ENCODE results near the gene CNOT3.
"Not testable (repeated sequence)": the region's sequence is repeated elsewhere in the genome, so short reads cannot be mapped to it uniquely, and the experiment has no call there.

The CNOT3 gene

DNA sequence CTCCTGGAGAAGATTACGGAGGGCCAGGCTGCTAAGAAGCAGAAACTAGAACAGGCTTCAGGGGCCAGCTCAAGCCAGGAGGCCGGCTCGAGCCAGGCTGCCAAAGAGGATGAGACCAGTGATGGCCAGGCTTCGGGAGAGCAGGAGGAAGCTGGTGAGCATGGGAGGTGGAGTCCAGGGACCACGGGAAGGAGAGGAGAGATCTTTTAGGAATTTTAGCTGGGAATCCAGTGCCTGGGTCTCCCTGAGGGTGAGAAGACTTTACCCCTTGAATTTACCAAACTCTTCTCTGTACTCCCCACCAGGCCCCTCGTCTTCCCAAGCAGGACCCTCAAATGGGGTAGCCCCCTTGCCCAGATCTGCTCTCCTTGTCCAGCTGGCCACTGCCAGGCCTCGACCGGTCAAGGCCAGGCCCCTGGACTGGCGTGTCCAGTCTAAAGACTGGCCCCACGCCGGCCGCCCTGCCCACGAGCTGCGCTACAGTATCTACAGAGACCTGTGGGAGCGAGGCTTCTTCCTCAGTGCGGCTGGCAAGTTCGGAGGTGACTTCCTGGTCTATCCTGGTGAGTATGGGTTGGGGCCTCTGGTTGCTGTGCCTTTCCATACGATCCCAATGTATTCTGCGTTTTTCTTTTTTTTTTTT is 54.4 kb downstream of the CNOT3 start:
- WGBS (ENCODE audit: extremely low coverage, insufficient coverage, low lambda C conversion rate): no CpG with 5 or more reads among the region's 19 CpGs
- Histone ChIP-seq H3K27ac (ENCODE audit: low read depth, low read length) (peak overlapping the region; percentile 91), H2BK15ac (replicated peaks; ENCODE audit: low read depth) (no peak overlapping the region), H4K8ac (ENCODE audit: low read depth, low read length) (no peak overlapping the region), H3K4me3 (ENCODE audit: low read length) (peak overlapping the region; percentile 89), H2BK5ac (ENCODE audit: low read length) (no peak overlapping the region), H3K23ac (ENCODE audit: low read length) (no peak overlapping the region), H3K18ac (ENCODE audit: low read length) (peak overlapping the region; percentile 9), H3K4ac (ENCODE audit: low read depth, low read length) (no peak overlapping the region), H3K79me2 (ENCODE audit: control insufficient read depth, insufficient read depth, low read length) (peaks cover 25% of the 10 kb centered on the region), H3K27me3 (ENCODE audit: insufficient read depth, low read length, poor library complexity) (no peaks in the 10 kb centered on the region), H3K9ac (ENCODE audit: low read length) (peak overlapping the region; percentile 97), H3K4me2 (ENCODE audit: low read length) (peak overlapping the region; percentile 90), H3K79me1 (ENCODE audit: low read length) (peaks cover 24% of the 10 kb centered on the region), H2AK5ac (ENCODE audit: low read length) (no peak overlapping the region), H4K5ac (ENCODE audit: low read length) (no peak overlapping the region), H3K56ac (ENCODE audit: low read length) (peak overlapping the region; percentile 98), H3K4me1 (ENCODE audit: control insufficient read depth, low read depth, low read length) (peaks cover 3% of the 10 kb centered on the region), H3K36me3 (ENCODE audit: control insufficient read depth, insufficient read depth, low read length) (peaks cover 11% of the 10 kb centered on the region), H2BK120ac (ENCODE audit: low read depth, low read length) (no peak overlapping the region)
- DNase-seq: no peak

DNA sequence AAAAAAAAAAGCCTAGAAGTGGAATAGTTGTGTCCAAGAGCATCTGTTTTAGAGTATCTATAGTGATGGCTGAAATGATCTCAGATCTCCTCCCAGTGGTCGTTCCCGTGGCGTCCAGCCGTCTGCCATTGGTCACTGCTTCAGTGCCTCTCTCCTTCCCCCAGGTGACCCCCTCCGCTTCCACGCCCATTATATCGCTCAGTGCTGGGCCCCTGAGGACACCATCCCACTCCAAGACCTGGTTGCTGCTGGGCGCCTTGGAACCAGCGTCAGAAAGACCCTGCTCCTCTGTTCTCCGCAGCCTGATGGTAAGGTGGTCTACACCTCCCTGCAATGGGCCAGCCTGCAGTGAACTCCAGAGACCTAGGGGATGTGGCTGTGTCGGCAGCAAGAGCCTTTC is 55.4 kb downstream of the CNOT3 start:
- H3K9ac ChIP-seq (ENCODE audit: low read length): peak overlapping the region; percentile 42
- H3K79me1 ChIP-seq (ENCODE audit: low read length): peaks cover 17% of the 10 kb centered on the region
- no peak overlapping the region for H3K4me3 ChIP-seq (ENCODE audit: low read length)
- H3K79me2 ChIP-seq (ENCODE audit: control insufficient read depth, insufficient read depth, low read length): peaks cover 19% of the 10 kb centered on the region
- no peak overlapping the region for H3K18ac ChIP-seq (ENCODE audit: low read length)
- H3K27me3 ChIP-seq (ENCODE audit: insufficient read depth, low read length, poor library complexity): no peaks in the 10 kb centered on the region
- no peak overlapping the region for H3K4ac ChIP-seq (ENCODE audit: low read depth, low read length)
- no peak overlapping the region for H3K23ac ChIP-seq (ENCODE audit: low read length)
- H2BK120ac ChIP-seq (ENCODE audit: low read depth, low read length): no peak overlapping the region
- H3K4me2 ChIP-seq (ENCODE audit: low read length): no peak overlapping the region
- H3K36me3 ChIP-seq (ENCODE audit: control insufficient read depth, insufficient read depth, low read length): peaks cover 12% of the 10 kb centered on the region
- H3K56ac ChIP-seq (ENCODE audit: low read length): no peak overlapping the region
- peaks cover 3% of the 10 kb centered on the region for H3K4me1 ChIP-seq (ENCODE audit: control insufficient read depth, low read depth, low read length)
- H3K27ac ChIP-seq (ENCODE audit: low read depth, low read length): no peak overlapping the region
- no peak overlapping the region for H4K8ac ChIP-seq (ENCODE audit: low read depth, low read length)
- no CpG with 5 or more reads among the region's 11 CpGs for WGBS (ENCODE audit: extremely low coverage, insufficient coverage, low lambda C conversion rate)
- no peak overlapping the region for H4K5ac ChIP-seq (ENCODE audit: low read length)
- H2BK5ac ChIP-seq (ENCODE audit: low read length): no peak overlapping the region
- no peak overlapping the region for H2AK5ac ChIP-seq (ENCODE audit: low read length)
- no peak overlapping the region for H2BK15ac ChIP-seq (replicated peaks; ENCODE audit: low read depth)
- DNase-seq: no peak

DNA sequence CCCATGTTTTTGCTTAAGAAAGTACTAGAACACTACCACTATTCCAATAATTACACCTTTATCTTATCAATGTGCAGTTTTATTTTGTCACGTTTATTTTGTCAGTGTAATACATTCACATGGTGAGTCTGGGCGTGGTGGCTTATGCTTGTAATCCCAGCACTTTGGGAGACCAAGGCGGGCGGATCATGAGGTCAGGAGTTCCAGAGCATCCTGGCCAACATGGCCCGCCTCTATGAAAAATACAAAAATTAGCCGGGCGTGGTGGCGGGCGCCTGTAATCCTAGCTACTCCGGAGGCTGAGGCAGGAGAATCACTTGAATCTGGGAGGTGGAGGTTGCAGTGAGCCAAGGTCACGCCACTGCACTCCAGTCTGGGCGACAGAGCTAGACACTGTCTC is 56.9 kb downstream of the CNOT3 start:
- not testable (repeated sequence) for H4K5ac ChIP-seq (ENCODE audit: low read length); H3K4me1 ChIP-seq (ENCODE audit: control insufficient read depth, low read depth, low read length); H2BK5ac ChIP-seq (ENCODE audit: low read length); H3K56ac ChIP-seq (ENCODE audit: low read length); H2BK120ac ChIP-seq (ENCODE audit: low read depth, low read length); H2AK5ac ChIP-seq (ENCODE audit: low read length); H2BK15ac ChIP-seq (replicated peaks; ENCODE audit: low read depth); H4K8ac ChIP-seq (ENCODE audit: low read depth, low read length); H3K27ac ChIP-seq (ENCODE audit: low read depth, low read length); H3K18ac ChIP-seq (ENCODE audit: low read length); H3K4me2 ChIP-seq (ENCODE audit: low read length); H3K4ac ChIP-seq (ENCODE audit: low read depth, low read length); H3K4me3 ChIP-seq (ENCODE audit: low read length); H3K23ac ChIP-seq (ENCODE audit: low read length); H3K9ac ChIP-seq (ENCODE audit: low read length); DNase-seq; H3K27me3 ChIP-seq (ENCODE audit: insufficient read depth, low read length, poor library complexity)
- no CpG with 5 or more reads among the region's 12 CpGs for WGBS (ENCODE audit: extremely low coverage, insufficient coverage, low lambda C conversion rate)
- peaks cover 13% of the 10 kb centered on the region for H3K79me1 ChIP-seq (ENCODE audit: low read length)
- peaks cover 12% of the 10 kb centered on the region for H3K79me2 ChIP-seq (ENCODE audit: control insufficient read depth, insufficient read depth, low read length)
- H3K36me3 ChIP-seq (ENCODE audit: control insufficient read depth, insufficient read depth, low read length): peaks cover 12% of the 10 kb centered on the region

DNA sequence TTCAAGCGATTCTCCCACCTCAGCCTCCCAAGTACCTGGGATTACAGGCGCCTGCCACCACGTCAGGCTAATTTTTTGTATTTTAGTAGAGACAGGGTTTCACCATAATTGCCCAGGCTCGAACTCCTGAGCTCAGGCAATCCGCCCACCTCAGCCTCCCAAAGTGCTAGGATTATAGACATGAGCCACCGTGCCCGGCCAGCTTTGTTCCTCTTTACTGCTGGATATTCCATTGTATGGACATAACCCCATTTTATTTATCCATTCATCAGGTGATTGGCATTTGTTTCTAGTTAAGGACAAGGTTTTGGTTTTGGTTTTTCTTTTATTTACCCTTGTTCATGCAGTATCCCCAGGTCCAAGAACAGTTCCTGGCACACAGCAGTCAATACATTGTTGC is 59.0 kb downstream of the CNOT3 start:
- Histone ChIP-seq H2BK120ac (ENCODE audit: low read depth, low read length) (no peak overlapping the region), H3K9ac (ENCODE audit: low read length) (no peak overlapping the region), H3K4me2 (ENCODE audit: low read length) (no peak overlapping the region), H4K5ac (ENCODE audit: low read length) (no peak overlapping the region), H3K79me2 (ENCODE audit: control insufficient read depth, insufficient read depth, low read length) (peaks cover 21% of the 10 kb centered on the region), H2AK5ac (ENCODE audit: low read length) (no peak overlapping the region), H3K79me1 (ENCODE audit: low read length) (peaks cover 13% of the 10 kb centered on the region), H3K23ac (ENCODE audit: low read length) (no peak overlapping the region), H3K27me3 (ENCODE audit: insufficient read depth, low read length, poor library complexity) (no peaks in the 10 kb centered on the region), H4K8ac (ENCODE audit: low read depth, low read length) (no peak overlapping the region), H3K4ac (ENCODE audit: low read depth, low read length) (no peak overlapping the region), H2BK5ac (ENCODE audit: low read length) (no peak overlapping the region), H3K4me3 (ENCODE audit: low read length) (no peak overlapping the region), H3K18ac (ENCODE audit: low read length) (no peak overlapping the region), H3K36me3 (ENCODE audit: control insufficient read depth, insufficient read depth, low read length) (peaks cover 14% of the 10 kb centered on the region), H3K56ac (ENCODE audit: low read length) (no peak overlapping the region), H3K4me1 (ENCODE audit: control insufficient read depth, low read depth, low read length) (peaks cover 3% of the 10 kb centered on the region), H3K27ac (ENCODE audit: low read depth, low read length) (no peak overlapping the region), H2BK15ac (replicated peaks; ENCODE audit: low read depth) (no peak overlapping the region)
- no peak for DNase-seq
- WGBS (ENCODE audit: extremely low coverage, insufficient coverage, low lambda C conversion rate): no CpG with 5 or more reads among the region's 7 CpGs

DNA sequence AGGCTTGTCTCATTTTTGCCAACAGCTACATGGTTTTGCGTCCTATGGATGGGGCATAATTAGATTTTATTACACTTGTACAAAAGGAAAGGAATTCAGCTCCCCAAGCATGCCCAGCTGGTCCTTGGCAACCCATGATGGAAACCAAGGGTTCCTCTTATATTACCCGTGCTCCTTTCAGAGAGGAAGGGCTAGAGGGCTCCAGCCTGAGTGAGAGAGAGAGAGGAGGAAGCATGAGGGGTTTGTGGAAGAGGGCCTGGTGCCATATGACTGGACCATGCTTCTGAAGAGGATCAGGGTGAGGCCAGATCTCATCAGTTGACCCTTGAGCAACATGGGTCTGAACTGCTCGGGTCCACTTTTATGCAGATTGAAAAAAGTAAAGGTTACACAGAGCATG is 59.6 kb downstream of the CNOT3 start:
- Histone ChIP-seq H2BK120ac (ENCODE audit: low read depth, low read length) (no peak overlapping the region), H4K5ac (ENCODE audit: low read length) (no peak overlapping the region), H2BK5ac (ENCODE audit: low read length) (no peak overlapping the region), H3K23ac (ENCODE audit: low read length) (no peak overlapping the region), H3K56ac (ENCODE audit: low read length) (no peak overlapping the region), H3K18ac (ENCODE audit: low read length) (no peak overlapping the region), H3K79me1 (ENCODE audit: low read length) (peaks cover 11% of the 10 kb centered on the region), H2BK15ac (replicated peaks; ENCODE audit: low read depth) (no peak overlapping the region), H3K79me2 (ENCODE audit: control insufficient read depth, insufficient read depth, low read length) (peaks cover 23% of the 10 kb centered on the region), H4K8ac (ENCODE audit: low read depth, low read length) (no peak overlapping the region), H3K27ac (ENCODE audit: low read depth, low read length) (no peak overlapping the region), H3K4me3 (ENCODE audit: low read length) (no peak overlapping the region), H3K4me1 (ENCODE audit: control insufficient read depth, low read depth, low read length) (peaks cover under 1% of the 10 kb centered on the region), H2AK5ac (ENCODE audit: low read length) (no peak overlapping the region), H3K27me3 (ENCODE audit: insufficient read depth, low read length, poor library complexity) (no peaks in the 10 kb centered on the region), H3K4ac (ENCODE audit: low read depth, low read length) (no peak overlapping the region), H3K9ac (ENCODE audit: low read length) (no peak overlapping the region), H3K4me2 (ENCODE audit: low read length) (no peak overlapping the region), H3K36me3 (ENCODE audit: control insufficient read depth, insufficient read depth, low read length) (peaks cover 16% of the 10 kb centered on the region)
- DNase-seq: no peak
- no CpG with 5 or more reads among the region's 3 CpGs for WGBS (ENCODE audit: extremely low coverage, insufficient coverage, low lambda C conversion rate)

DNA sequence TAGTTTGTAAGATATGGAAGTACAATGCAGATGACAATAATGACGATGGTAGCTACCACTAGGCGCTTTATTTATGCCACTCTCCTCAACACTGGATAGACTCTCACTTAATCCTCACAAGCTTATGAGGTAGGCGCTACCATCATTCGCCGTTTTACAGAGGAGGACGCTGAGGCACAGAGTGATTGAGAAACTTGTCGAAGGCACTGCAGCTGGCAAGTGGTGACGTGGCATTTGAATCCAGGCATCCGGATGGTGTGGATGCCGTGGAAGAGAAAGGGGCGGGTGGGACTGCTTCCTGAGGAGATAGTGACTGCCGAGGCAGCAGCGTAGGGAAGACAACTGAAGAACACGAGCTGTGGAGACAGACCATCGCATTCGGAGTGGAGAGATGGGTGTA is 61.8 kb downstream of the CNOT3 start:
- no peak overlapping the region for H2BK15ac ChIP-seq (replicated peaks; ENCODE audit: low read depth)
- no peak overlapping the region for H3K4me3 ChIP-seq (ENCODE audit: low read length)
- H2AK5ac ChIP-seq (ENCODE audit: low read length): no peak overlapping the region
- H3K9ac ChIP-seq (ENCODE audit: low read length): no peak overlapping the region
- DNase-seq: no peak
- H3K79me1 ChIP-seq (ENCODE audit: low read length): peaks cover 2% of the 10 kb centered on the region
- H2BK5ac ChIP-seq (ENCODE audit: low read length): no peak overlapping the region
- H3K4me1 ChIP-seq (ENCODE audit: control insufficient read depth, low read depth, low read length): peaks cover 5% of the 10 kb centered on the region
- no peak overlapping the region for H3K27ac ChIP-seq (ENCODE audit: low read depth, low read length)
- no peak overlapping the region for H3K4me2 ChIP-seq (ENCODE audit: low read length)
- H3K18ac ChIP-seq (ENCODE audit: low read length): no peak overlapping the region
- WGBS (ENCODE audit: extremely low coverage, insufficient coverage, low lambda C conversion rate): no CpG with 5 or more reads among the region's 16 CpGs
- peaks cover 37% of the 10 kb centered on the region for H3K79me2 ChIP-seq (ENCODE audit: control insufficient read depth, insufficient read depth, low read length)
- no peak overlapping the region for H3K4ac ChIP-seq (ENCODE audit: low read depth, low read length)
- H4K8ac ChIP-seq (ENCODE audit: low read depth, low read length): no peak overlapping the region
- peaks cover 23% of the 10 kb centered on the region for H3K36me3 ChIP-seq (ENCODE audit: control insufficient read depth, insufficient read depth, low read length)
- no peaks in the 10 kb centered on the region for H3K27me3 ChIP-seq (ENCODE audit: insufficient read depth, low read length, poor library complexity)
- H3K56ac ChIP-seq (ENCODE audit: low read length): no peak overlapping the region
- no peak overlapping the region for H4K5ac ChIP-seq (ENCODE audit: low read length)
- no peak overlapping the region for H3K23ac ChIP-seq (ENCODE audit: low read length)
- no peak overlapping the region for H2BK120ac ChIP-seq (ENCODE audit: low read depth, low read length)
